ENCODE data around the gene TNFRSF21. TPM values are rescaled to one million over a fixed set of nuclear protein-coding genes. Genes with fewer than 3 reads are reported as not detected.

TNFRSF21 gene
- total and polyA plus RNA-seq, 9 of the 15 experiments (the other 6 are each of a cell fraction or from before 2014, with no cell fraction given): 0.63 to 5.7 (median 2.2) TPM

GRCh38 chr6:47187113-47187512 is 122.6 kb downstream of the TNFRSF21 start:
- no peak for FAIRE-seq
- H3K79me2 ChIP-seq (ENCODE audit: control insufficient read depth, insufficient read depth, low read length): no peaks in the 10 kb centered on the region
- in situ Hi-C loops (cut with MboI): no loop called here
- no peak overlapping the region for H3K4me3 ChIP-seq
- H3K27ac ChIP-seq (ENCODE audit: extremely low read depth, low read depth, low read length): no peak overlapping the region
- no peak for ATAC-seq
- peaks cover 4 to 13% of the 10 kb centered on the region in 2 experiments; a peak in 2 of 5 replicates for H3K27me3 ChIP-seq (ENCODE audit: control insufficient read depth in 2 of 2, insufficient read depth in 2 of 2, low read length in 2 of 2)
- TF ChIP-seq, protein P1, sequence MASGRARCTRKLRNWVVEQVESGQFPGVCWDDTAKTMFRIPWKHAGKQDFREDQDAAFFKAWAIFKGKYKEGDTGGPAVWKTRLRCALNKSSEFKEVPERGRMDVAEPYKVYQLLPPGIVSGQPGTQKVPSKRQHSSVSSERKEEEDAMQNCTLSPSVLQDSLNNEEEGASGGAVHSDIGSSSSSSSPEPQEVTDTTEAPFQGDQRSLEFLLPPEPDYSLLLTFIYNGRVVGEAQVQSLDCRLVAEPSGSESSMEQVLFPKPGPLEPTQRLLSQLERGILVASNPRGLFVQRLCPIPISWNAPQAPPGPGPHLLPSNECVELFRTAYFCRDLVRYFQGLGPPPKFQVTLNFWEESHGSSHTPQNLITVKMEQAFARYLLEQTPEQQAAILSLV (tag; IDR thresholded peaks at IDR 0.05): no peak
- no peak for TF ChIP-seq GATAD2B (IDR thresholded peaks at IDR 0.05; ENCODE audit: borderline replicate concordance)
- TF ChIP-seq DMBX1 (CRISPR knock-in tag; IDR thresholded peaks at IDR 0.05; ENCODE audit: borderline replicate concordance): no peak
- no peak for TF ChIP-seq SAFB (IDR thresholded peaks at IDR 0.05; ENCODE audit: borderline replicate concordance, low read depth, low read length)
- TF ChIP-seq CBFA2T2 (conservative IDR thresholded peaks at IDR 0.05): no peak
- TF ChIP-seq, protein P2, sequence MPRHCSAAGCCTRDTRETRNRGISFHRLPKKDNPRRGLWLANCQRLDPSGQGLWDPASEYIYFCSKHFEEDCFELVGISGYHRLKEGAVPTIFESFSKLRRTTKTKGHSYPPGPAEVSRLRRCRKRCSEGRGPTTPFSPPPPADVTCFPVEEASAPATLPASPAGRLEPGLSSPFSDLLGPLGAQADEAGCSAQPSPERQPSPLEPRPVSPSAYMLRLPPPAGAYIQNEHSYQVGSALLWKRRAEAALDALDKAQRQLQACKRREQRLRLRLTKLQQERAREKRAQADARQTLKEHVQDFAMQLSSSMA (CRISPR knock-in tag; IDR thresholded peaks at IDR 0.05): no peak
- no peak for TF ChIP-seq HNRNPH1 (optimal IDR thresholded peaks at IDR 0.05; ENCODE audit: low read depth, low read length)
- TF ChIP-seq NCOR1 (IDR thresholded peaks at IDR 0.05): no peak
- no peak for TF ChIP-seq ARHGAP35 (IDR thresholded peaks at IDR 0.05; ENCODE audit: partially characterized antibody)
- no peak for TF ChIP-seq MYC (IDR thresholded peaks at IDR 0.05; ENCODE audit: low read depth, low read length)
- no peak for TF ChIP-seq MYC (CRISPR knock-in tag; IDR thresholded peaks at IDR 0.05; ENCODE audit: borderline replicate concordance, low read depth)
- no peak for TF ChIP-seq MED1 (CRISPR knock-in tag; IDR thresholded peaks at IDR 0.05; ENCODE audit: borderline replicate concordance)
- TF ChIP-seq, protein P3, sequence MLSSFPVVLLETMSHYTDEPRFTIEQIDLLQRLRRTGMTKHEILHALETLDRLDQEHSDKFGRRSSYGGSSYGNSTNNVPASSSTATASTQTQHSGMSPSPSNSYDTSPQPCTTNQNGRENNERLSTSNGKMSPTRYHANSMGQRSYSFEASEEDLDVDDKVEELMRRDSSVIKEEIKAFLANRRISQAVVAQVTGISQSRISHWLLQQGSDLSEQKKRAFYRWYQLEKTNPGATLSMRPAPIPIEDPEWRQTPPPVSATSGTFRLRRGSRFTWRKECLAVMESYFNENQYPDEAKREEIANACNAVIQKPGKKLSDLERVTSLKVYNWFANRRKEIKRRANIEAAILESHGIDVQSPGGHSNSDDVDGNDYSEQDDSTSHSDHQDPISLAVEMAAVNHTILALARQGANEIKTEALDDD (IDR thresholded peaks at IDR 0.05): no peak
- TF ChIP-seq FIP1L1 (IDR thresholded peaks at IDR 0.05; ENCODE audit: low read depth, low read length, poor library complexity, severe bottlenecking): no peak
- TF ChIP-seq NKRF (IDR thresholded peaks at IDR 0.05; ENCODE audit: borderline replicate concordance): no peak
- TF ChIP-seq IFI16 (CRISPR knock-in tag; IDR thresholded peaks at IDR 0.05): no peak
- TF ChIP-seq GABPA (tag; conservative IDR thresholded peaks at IDR 0.05; ENCODE audit: low read depth): no peak
- H3K9me1 ChIP-seq (ENCODE audit: control insufficient read depth, insufficient read depth, low read length): no peaks in the 10 kb centered on the region
- no peak overlapping the region for H3K9ac ChIP-seq (ENCODE audit: insufficient read depth in 1 of 2, low read depth in 2 of 2, low read length in 2 of 2)
- H4K20me1 ChIP-seq (replicated peaks; ENCODE audit: control insufficient read depth, insufficient read depth, low read length): no peaks in the 10 kb centered on the region
- no TSS peak for BruUV-seq (replicated peaks)
- POLR2A ChIA-PET: interaction anchor here (0.6 kb wide), 1 partner anchor 550 kb away, joined by 3 read pairs; no protein-coding TSS in a partner anchor
- no peak overlapping the region for H2AFZ ChIP-seq (ENCODE audit: low read depth, low read length)
- no peaks in the 10 kb centered on the region for H3K9me3 ChIP-seq (replicated peaks; ENCODE audit: control insufficient read depth, insufficient read depth, low read depth, low read length)
- WGBS (ENCODE audit: insufficient coverage, low coverage, missing lambda C conversion rate): 0% methylated on average over 1 of the region's 1 CpG
- no peaks in the 10 kb centered on the region for H3K4me1 ChIP-seq (replicated peaks in 1 of 2; ENCODE audit: control insufficient read depth in 2 of 2, insufficient read depth in 2 of 2, low read length in 2 of 2)
- DNase-seq (ENCODE audit: extremely low read depth in 1 of 4, low spot score in 3 of 4): no peak
- intact Hi-C loops (cut with micrococcal nuclease): no loop called here
- CTCF ChIA-PET (ENCODE audit: low intra/inter-chr PET ratio): no interaction called here
- H3K36me3 ChIP-seq (ENCODE audit: control insufficient read depth, insufficient read depth, low read length): no peaks in the 10 kb centered on the region
- no peak overlapping the region for H3K4me2 ChIP-seq (ENCODE audit: insufficient read depth, low read length)
